HG02759 (cell line): ENCODE data around the gene DPYSL4.
A peak's percentile ranks its signal among the peaks of the same experiment; 100 is the strongest.
"Not testable (repeated sequence)": the region's sequence is repeated elsewhere in the genome, so short reads cannot be mapped to it uniquely, and the experiment has no call there.

Experiments
- ATAC-seq: cut with Tn5 transposase; IDR thresholded peaks from one replicate; pipeline ENCODE4 v1.9.1; 2021; ENCODE audit warnings: mild to moderate bottlenecking, moderate library complexity; ENCODE audit not compliant: unreplicated experiment

Gene DPYSL4

DNA sequence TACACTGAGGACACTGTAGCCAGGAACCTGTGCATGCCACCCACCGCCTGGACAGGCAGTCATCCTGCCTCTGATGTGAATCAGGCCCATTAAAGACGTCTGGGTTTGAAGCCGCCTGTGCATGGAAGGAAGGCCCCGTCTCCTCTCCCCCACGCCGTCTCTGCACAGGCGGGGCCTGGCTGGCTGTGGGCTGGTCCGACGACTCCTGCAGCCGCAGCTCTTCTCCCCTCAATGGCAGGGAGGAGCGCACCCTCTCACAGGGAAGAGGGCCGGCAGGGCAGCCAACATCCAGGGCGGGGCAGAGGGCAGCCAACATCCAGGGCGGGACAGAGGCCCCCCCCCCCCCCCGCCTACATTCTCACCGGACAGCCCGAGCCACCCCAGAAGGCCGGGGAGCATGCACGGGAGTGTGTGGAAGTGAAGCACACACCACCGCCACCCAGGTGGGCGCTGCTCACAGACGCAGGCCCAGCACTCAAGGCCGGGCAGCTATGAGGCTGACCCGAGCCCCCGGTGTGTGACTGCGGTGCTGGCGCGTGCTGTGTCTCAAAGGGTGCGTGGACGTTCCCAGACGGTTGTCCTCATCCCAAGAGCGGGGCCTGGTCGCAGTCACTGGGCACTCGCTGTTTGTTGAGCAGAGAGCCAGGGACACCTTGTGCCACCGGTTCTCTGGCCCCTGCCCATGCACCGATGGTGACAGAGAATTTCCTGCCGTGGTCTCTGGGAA, 19.1 kb downstream of the DPYSL4 start:
- no peak for ATAC-seq

DNA sequence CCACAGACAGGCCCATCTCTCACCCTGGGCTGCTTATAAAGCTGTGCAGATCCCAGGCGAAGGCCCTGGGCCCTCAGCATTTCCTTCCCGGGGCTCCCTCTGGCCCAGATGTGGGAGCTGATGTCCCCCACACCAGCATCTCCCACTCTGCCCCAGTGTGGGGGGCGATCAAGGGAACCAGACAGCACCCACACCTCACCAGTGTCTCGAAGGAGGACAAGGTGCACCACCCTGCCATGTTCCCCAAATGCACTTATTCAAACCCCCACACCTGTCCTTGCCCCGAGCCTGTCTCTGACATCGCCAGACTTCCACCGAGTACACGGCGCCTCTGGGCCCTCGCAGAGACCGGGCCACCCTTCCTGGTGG, 19.6 kb downstream of the DPYSL4 start:
- no peak for ATAC-seq

DNA sequence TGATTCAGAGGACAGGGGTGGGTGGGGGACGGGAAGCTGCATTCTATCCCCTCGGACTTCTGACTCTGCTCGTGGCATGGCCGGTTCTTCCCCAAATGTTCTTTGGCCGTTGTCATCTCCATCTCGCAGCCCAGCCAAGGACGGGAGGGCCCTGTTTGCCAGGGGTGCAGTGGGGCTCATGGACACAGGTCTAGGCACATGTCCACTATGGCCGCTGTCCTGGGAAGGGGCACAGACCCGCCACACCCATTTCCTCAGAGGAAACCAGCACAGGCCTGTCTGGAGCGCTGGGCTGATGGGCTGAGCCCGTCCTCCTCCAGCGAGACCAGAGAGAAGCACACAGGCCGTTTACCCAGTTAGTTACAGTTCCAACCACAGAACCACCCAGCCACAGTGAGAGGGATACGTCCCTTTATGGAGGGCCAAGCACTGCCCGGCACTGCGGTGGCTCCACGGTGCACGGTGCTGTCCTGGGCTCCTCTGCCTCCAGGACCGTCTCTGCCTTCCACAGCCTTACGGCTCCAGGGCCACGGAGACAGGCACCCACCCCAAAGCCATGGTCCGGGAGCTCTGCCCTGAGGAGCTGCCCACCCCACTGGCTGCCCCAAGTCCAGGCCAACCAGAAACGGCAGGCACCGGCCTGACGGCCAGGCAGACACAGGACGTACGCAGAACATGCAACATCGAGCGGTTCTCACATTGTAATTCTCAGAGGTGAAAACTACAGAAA, 20.2 kb downstream of the DPYSL4 start:
- ATAC-seq: no peak

DNA sequence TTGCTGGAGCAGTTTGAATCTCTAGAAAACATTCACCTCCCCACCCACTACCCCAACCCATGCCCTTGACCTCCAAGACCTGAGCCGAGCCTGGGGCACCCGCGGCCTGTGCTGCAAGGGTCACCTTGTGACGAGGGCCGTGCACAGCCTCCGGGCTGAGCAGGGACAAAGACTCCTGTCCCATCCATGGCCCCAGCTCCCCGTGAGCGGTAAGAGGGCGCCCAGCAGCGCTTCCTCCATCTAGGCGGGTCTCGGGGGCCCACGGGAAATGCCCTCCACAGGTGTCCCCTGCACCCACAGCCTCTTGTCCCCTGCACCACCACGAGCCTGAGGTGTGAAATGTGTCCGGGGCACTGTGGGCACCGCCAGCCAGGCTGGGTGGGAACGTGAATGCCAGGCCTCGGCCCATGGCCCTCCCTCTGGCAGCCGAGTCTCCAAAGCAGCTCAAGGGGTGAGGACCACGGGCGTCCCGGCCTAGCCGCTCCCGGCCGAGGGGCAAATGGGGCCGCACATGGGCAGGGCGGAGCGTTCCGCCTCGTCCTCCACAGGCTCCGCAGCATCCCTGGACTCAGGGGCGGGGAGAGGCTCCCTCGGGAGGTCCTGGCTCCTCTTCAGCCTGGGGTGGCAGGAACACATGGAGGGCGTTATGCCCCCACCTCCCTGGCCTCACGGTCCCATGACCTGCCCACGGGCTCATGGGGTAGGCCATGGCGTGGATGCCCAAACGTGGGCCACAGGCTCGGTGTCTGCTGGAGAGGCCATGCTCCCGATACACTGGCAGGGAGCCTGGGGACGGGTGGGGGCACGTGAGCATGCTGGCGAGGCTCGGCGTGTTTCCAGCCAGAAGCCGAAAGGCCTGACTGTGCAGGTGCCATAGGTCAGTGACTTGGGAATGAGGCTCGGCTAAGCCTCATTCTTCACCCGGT, 21.1 kb downstream of the DPYSL4 start:
- no peak for ATAC-seq

DNA sequence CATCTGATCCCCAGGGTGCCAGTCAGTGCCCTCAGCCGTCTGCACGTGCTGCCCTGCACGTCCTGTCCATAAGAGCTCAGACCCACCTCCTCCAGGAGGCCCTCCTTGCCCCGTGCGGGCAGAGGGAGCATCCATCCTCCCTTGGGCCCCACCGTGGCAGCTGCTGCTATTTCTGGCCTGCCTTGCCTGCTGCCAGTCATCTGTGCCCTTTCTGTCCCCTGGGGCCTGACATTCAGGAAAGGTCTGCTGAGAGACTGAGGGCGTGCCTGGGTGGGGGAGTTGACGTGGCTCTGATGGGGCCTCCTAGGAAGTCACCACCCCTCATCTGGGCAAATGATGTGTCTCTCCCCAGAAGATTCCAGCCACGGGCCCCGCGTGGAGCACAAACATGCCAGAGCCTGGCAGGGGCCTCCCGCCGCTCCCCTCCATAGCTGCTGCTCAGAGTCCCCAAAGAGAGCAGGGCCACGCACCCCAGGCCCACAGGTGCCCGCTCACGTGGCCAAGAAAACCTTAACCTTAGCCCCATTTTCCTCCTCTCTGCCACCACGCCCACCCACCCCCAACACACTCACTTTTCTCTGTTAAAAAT, 21.8 kb downstream of the DPYSL4 start:
- peak; percentile 47 for ATAC-seq

DNA sequence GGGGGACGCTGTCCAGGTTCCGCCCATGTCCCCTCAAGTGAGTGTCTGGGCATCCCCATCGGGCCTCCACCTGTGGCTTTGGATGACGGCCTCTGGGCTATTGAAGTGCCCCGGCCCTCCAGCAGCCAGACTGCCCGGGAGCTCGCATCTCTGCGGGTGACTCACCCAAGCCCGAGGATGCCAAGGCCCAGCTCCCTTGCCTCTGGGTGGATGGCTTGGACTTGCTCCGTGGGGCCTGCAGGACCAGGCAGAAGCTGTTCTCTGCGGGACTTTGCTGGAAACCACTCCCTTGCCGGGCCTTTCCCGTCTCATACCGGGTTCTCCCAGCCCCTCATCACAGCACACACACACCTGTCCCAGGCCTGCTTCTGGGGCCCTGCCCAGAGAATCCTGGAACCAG, 22.4 kb downstream of the DPYSL4 start:
- no peak for ATAC-seq

DNA sequence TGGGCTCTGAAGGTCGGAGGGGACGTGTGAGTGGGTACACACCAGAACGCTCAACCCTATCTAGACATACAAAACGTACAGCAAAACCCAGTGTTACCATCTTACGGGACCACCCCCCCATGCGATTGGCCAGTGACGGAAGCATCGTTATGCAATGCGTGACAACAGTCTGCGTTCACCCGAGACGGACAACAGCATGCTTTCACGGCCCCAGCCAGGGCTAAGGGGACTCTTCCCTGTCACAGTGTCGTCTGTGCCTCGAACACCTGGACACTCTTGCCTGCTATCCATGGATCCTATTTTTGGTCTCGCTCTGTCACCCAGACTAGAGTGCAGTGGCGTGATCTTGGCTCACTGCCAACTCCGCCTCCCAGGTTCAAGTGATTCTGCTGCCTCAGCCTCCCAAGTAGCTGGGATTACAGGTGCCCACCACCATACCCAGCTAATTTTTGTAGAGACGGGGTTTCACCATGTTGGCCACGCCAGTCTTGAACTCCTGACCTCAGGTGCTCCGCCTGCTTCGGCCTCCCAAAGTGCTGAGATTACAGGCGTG, 23.3 kb downstream of the DPYSL4 start:
- no peak for ATAC-seq

DNA sequence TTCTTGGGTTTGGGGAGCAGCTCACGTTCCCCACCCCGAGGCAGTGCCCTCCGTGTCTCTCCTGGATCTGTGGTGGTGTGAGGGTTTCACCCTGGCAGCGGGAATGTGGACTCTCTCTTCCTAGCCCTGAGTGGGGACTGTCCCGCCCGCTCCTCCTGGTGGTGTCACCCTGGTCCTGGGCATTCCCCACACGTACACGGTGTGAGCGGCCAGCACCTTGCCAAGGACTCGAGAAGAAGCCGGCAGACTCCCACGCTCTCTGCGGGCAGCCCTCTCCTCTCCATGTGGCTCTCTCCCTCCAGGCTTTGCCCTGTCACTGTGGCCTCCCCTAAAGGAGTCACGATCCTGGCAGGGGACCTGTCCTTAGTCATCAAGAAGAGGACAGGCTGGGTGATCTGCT, 24.0 kb downstream of the DPYSL4 start:
- no peak for ATAC-seq

DNA sequence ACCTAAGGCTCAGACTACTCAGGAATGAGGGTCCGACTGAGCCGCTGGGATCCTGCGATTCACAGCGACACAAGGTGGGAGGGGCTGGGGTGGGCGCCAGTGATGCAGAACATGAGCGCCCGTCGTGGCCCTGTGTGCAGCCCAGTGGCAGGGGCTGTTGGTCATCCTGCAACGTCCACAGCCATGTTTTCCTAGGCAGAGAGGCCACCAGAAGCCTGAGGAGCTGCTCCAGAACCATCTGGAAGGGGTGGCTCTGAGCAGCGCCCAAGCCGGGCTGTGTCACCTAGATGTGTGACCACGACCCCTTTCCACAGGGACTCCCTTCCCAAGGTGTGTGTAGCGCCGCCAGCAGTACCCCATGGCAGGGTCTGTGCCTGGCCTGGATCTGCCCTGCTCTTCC, 24.5 kb downstream of the DPYSL4 start:
- ATAC-seq: no peak

DNA sequence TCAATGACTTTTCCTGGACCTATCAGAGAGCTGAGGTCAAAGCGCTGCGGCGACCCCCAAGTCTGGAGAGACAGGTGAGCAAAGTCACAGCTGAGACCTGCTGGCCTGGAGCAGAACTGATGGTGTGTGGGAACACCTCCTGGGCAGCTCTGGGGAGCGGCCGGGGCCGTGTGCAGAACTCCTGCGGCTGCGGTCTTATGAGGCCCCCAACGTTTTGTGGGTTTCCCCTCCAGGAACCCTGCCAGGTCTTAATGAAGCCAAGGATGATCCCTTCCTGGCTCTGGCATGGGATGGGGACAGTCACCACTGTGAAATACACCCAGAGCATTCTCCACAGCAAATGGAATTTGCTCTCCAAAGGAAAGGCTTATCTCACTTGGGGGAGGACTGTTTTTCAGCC, 26.1 kb downstream of the DPYSL4 start:
- ATAC-seq: no peak

DNA sequence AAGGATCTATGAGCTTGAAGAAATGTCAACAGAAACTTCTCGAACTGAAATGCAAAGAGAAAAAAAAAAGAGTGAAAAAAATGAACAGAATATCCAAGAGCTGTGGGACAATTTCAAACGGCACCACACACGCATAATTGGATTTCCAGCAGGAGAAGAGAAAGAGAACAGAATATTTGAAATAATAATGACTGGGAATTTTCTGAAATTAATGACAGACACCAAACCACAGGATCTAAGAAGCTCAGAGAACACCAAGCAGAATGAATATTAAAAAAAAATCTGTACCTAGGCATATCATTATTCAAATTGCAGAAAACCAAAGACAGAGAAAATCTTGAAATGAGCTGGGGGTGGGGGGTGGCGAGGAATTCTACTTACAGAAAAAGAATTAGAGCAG, 27.2 kb downstream of the DPYSL4 start:
- no peak for ATAC-seq

DNA sequence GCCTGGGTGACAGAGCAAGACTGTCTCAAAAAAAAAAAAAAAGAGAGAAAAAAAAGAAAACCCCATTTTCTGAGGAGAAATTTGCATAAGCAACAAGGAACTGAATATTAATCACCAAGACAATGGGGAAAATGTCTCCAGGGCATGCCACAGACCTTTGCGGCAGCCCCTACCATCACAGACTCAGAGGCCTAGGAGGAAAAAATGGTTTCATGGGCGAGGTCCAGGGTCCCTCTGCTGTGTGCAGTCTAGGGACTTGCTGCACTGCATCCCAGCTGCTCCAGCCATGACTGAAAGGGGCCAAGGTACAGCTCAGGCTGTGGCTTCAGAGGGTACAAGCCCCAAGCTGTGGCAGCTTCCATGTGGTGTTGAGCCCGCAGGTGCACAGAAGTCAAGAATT, 29.7 kb downstream of the DPYSL4 start:
- ATAC-seq: not testable (repeated sequence)

DNA sequence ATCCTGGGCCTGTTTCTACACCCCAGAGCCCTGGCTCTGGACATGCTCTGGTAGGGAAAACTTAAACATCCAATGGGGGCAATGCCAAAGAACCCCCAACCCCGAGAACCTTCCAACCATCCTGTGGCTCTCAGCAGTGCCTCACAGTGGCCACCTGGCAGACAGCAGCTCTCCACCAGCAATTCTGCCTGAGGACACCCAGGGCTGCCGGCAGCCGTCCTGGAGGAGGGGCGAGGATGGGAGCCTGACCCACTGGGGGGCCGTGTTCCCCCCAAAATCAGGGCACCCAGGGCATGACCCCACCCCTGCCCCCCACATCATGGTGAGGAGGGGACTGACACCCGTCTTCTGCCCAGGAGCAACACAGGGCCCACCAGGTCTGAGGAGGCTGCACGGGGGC, 32.7 kb downstream of the DPYSL4 start:
- ATAC-seq: no peak

DNA sequence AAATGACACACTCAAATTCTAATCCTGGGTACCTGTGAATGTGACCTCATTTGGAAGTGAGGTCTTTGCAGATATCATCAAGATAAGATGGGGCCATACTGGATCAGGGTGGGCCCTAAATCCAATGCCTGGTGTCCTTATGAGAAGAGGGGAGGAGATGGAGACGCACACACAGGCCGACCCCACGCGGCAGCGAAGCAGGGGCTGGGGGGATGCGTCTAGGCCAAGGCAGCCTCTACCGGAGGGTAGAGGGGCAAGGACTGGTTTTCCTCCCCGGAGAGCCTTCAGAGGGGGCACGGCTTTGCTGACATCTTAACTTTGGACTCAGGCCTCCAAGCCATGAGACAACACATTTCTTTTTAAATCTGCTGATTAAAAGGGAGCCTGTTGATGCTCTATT, 33.3 kb downstream of the DPYSL4 start:
- no peak for ATAC-seq

DNA sequence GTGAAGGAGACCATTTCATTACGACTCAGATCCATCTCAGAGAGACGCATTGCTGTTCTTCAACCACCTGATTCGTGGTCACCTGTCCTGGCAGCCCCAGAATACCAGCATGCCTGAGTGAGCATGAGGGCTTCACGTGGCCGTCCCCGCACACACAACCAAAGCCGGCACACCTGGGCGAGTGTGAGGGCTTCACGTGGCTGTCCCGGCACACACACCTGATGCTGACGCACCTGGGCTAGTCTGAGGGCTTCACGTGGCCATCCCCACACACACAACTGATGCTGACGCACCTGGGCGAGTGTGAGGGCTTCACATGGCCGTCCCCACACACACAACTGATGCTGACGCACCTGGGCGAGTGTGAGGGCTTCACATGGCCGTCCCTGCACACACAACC, 34.2 kb downstream of the DPYSL4 start:
- ATAC-seq: not testable (repeated sequence)

DNA sequence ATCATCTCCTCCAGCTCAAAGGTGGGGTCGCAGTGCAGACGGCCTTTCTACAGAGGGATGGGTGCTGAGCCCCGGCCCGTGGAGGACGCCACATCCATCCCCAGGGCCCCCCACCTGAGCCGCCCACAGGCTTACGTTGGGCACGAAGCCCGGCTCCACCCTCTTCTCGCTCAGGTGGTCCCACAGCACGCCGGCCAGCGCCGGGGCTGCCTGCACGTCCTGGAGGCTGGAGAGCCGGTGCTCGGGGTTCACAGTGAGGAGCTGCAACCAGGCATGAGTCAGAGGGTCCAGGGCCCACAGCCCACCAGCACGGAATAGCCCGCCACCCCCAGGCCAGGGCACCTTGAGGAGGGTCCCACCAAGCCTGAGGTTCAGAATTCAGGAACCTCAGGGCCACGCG, 36.0 kb downstream of the DPYSL4 start:
- peak; percentile 18 for ATAC-seq

DNA sequence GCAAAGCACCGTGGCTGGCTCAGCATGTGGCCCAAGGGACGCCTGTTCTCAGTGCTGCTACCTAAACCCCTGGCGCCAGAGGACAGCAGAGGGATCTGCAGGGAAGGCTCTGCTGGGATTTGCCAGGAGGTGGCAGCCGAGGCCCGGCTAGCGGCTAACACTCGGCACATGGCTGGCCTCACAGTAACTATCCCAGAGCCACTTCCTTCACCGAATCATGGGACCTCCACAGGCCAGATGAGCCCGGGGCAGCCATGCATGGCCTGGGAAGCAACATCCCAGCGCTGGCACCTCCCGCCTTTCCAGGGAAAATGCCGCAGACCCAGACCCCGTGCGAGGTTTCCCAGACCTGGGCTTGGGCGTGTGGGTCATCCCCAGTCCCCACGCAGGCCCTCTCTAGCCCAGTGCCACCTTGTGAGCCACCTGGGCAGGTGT, 36.4 kb downstream of the DPYSL4 start:
- ATAC-seq: peak; percentile 89

DNA sequence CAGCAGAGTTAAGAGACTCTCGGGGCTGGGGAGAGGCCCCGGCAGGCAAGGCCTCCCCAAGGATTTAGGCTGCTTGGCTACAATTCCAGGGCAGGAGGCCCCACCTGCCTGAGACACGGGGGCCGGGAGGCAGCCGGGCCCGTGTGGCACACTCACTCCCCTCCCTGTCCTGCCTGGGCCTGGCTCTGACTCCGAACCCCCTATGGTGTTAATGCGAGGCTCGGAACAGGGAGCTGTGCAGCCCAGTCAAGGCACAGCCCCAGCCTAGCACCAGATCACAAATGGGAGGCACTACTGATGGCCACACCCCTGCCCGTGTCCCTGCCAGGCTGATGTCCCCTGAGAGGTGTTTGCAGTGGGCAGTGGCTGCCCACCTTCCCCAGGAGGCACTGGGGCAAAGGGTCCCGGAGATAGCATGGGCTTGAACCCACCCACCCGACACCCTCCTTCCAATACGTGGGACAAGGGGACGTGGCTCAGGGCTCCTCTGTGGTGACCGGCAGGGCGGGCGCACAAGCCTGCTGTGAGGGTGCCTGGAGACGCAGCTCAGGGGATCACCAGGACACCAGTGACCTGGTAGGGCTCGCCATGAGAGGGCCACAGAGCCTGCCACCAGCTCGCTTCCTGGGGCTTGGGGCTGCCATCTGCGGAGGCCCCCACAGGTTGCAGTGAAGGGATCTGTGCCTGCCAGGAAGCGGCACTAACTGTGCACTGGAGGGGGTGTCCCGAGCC, 37.0 kb downstream of the DPYSL4 start:
- ATAC-seq: no peak

DNA sequence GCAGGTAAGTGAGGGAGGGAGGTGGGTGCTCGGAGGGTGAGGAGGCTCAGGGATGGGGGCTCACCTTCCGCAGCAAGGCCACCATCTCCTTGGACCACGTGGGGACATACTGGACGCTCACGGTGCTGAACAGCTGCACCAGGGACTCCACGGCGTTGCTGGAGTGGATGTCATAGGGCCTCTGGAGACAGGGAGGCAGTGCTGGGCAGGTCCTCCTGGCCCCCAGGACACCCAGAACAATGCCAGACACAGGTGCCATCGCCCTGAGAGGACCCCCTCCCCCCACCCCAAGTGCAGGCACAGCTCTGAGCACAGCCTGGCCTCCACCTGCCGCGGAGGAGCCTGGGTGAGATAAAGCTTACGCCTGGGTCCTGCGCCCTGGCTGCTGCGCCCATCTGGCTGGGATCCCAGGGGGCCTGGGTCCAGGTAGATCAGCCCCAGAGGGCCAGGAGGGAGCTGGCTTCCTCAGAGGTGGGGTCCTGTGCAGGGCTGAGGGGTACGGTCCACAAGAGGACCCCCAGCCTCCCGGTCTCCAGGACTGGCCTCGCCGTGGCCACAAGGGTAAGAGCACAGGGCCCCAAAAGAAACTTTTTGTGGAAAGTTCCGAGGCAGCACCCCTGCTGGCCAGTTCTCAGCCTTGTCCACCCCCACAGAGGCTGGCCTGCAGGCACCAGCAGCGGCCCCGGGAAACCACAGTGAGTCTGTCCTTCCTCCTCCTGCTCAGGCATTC, 37.8 kb downstream of the DPYSL4 start:
- no peak for ATAC-seq
